HG02588 (cell line): ENCODE results near the gene AGPAT1.
"Not testable (repeated sequence)": the region's sequence is repeated elsewhere in the genome, so short reads cannot be mapped to it uniquely, and the experiment has no call there.

Experiments used
- ATAC-seq: cut with Tn5 transposase; IDR thresholded peaks from one replicate; pipeline ENCODE4 v1.9.1; 2021; ENCODE audit warnings: mild to moderate bottlenecking, moderate library complexity; ENCODE audit not compliant: unreplicated experiment

The AGPAT1 gene

GRCh38 chr6:32151181-32151862 is 24.6 kb downstream of the AGPAT1 start:
- no peak for ATAC-seq

GRCh38 chr6:32149932-32150870 is 25.7 kb downstream of the AGPAT1 start:
- ATAC-seq: no peak

DNA sequence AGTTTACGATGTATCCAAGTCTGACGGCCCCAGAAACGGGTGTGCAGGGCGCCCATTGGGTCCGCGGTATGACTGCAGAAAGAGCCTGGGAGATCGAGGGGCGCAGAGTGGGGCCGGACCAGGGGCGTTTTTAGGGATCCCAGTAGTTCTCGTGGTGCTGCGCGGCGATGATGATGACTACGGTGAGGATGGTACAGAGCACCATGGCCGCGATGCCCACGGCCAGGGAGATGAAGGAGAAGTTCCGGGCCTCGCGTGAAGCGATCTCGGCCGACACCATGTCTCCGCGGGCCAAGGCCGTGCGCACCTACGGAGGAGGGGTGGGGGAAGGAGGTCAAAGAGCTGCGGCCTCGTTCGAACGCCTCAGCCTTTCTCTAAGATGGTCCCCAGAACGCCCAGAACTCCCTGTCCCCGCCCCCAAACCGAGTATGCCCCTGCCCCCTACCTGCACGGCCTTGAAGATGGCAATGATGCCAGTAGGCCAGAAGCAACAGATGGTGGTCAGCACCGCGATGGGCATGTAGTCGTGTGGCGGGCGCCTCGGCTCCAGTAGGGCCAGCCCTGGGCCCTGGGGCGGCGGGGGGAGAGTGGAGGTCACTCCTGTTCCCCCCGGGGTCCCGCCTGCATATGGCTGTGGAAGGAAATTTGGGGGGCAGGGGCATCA is 26.7 kb downstream of the AGPAT1 start:
- no peak for ATAC-seq

- ATAC-seq: no peak
Measured at GRCh38 chr6:32148289-32149091, 27.4 kb downstream of the AGPAT1 start.

DNA sequence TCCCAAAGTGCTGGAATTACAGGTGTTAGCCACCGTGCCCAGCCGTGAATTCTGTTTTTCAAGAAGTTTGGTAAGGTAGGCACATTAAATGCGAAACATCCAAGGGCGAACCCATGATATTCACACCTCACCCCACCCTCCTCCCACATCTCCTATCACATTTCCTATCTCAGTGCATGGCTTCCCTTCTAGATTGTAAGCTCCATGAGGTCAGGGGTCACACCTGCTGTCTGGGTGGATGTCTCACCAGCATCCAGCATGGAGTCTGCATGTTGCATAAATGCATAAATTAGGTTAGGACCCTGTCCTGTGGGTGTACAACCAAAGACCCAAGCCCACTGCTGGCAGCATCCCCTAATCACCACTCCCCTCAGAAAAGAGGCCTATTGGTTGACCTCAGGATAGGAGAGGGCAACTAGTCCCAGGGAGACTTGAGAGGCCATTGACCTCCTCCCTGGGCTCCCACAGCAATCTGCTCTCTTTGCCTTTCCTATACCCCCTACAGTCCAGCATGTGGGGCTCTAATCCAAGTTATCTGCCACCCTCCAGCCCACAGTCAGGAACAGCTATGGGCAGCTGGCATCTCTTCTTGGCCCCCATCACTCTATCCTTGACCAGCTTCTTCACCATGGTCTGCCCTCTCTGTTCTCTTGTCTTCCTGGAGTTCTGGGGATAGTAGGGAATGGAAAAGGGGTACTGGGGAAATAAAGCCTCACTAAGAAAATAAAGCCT is 28.3 kb downstream of the AGPAT1 start:
- no peak for ATAC-seq

- no peak for ATAC-seq
Measured at GRCh38 chr6:32146687-32147086, 29.2 kb downstream of the AGPAT1 start.

DNA sequence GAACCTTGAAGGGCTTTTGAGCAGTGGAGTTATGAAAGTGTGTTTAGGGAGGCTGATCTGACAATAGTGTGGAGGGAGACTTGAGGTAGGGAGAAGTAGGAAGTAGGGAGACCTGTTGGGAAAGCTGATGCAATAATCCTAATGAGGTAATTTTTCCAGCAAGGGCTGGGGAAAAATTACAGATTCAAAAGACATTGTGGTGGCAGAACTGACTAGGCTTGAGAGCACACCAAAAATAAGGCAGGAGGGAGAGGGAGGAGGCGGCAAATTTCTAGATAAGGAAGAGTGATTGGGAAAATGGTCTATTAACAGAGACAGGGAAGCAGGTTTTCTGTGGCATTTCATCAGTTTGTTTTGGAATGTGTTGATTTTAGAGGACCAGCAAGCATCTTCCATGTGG is 29.6 kb downstream of the AGPAT1 start:
- ATAC-seq: no peak

DNA sequence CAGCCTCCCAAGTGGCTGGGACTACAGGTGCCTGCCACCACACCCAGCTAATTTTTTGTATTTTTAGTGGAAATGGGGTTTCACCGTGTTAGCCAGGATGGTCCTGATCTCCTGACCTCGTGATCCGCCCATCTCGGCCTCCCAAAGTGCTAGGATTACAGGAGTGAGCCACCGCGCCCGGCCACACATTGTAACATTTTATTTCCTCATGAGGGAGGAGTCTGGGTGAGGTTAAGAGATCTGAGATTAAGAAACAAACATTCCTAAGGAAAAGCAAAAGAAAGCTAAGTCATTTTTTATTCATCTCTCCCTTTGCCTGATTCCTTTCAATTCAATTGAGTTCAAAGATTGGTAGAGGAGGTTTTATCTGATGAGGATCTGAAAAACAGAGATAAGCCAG is 31.6 kb downstream of the AGPAT1 start:
- ATAC-seq: not testable (repeated sequence)

GRCh38 chr6:32140420-32141046 is 35.4 kb downstream of the AGPAT1 start:
- no peak for ATAC-seq

- no peak for ATAC-seq
Measured at GRCh38 chr6:32139590-32139989, 36.3 kb downstream of the AGPAT1 start.

GRCh38 chr6:32137454-32137853 is 38.4 kb downstream of the AGPAT1 start:
- ATAC-seq: no peak

- ATAC-seq: no peak
Measured at GRCh38 chr6:32133786-32134185, 42.1 kb downstream of the AGPAT1 start.

DNA sequence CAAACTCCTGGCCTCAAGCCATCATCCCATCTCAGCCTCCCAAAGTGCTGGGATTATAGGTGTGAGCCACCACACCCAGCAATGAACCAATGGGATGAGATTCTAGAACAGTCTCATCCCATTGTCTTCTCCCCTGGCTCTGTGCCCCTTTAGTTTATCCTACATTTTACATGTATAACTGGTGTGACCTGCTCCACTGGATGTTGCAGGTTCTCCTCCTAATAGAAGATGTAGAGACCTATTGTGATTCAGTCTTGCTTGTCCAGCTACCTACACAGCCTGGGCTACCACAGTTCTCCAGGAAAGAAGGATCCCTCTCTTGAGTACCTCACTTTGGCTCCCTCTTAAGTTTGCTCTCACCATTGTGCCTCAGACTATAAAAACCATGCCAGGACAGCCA is 43.8 kb downstream of the AGPAT1 start:
- no peak for ATAC-seq

DNA sequence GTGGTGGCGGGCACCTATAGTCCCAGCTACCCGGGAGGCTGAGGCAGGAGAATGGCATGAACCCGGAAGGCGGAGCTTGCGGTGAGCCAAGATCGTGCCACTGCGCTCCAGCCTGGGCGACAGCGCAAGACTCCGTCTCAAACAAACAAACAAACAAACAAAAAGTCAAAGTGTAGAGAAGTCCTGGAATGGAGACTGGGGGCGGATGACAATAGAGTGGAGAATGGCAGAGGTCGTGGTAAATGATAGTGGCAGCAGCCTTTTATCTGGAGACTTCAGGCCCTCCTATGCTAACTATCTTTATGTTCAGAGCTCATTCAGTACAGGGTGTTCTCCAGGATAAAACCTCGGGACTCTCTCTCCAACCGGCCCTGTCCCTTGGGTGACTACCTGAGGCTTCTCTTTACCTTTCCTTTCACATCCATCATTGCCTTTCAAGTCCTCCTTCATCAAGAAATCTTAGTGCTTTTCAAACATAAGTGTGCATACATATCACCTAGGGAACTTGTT is 44.4 kb downstream of the AGPAT1 start:
- ATAC-seq: no peak

- no peak for ATAC-seq
Measured at GRCh38 chr6:32129297-32130088, 46.4 kb downstream of the AGPAT1 start.

DNA sequence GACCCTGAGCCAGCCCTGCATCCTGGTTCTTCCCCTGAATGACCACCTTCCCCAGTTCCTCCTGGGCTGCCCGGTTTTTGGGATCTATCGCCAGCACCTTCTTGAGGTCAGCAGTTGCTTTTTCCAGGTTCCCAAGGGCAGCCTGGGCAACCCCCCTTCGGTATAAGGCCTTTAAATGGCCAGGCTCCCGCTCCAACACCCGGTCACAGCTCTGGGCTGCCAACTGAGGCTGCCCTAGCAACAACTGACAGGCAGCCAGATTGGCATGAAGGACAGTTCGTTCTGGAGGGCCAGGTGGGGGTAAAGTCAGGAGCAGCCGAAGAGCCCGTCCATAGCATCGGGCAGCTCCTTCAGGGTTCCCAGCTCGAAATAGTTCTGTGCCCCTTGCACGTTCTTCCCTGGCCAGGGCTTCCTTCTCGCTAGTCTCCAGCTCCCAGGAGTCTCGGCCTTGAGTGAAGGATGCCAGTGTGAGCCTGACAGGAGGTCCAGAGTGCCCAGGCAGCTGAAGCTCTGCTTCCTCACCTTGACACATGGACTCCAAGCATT is 47.1 kb downstream of the AGPAT1 start:
- no peak for ATAC-seq

- peak; percentile 81 for ATAC-seq
Measured at GRCh38 chr6:32127717-32128592, 47.9 kb downstream of the AGPAT1 start, which contains the start of gene ATF6B. Gene ATF6B (minus strand): TSS chr6:32128246. CDS start chr6:32128207, 39 bp downstream.
